NCI-H187 treated with DMSO at 0.1 percent for 48 hours (cell line): ENCODE data around the gene ERFL.

ENCODE experiments used
- DNase-seq: peaks from one replicate; lab custom pipeline; 2025; lab: John Stamatoyannopoulos, UW

ERFL gene

GRCh38 chr19:41859213-41859617 lies 69.0 kb downstream of the ERFL start:
- DNase-seq: no peak
